Loucy (cell line): ENCODE measurements around the gene LMF1.

ENCODE experiments used
- H2AFZ ChIP-seq: fragments of 200-600 bp; sonication (generic); 2 replicates; pipeline ENCODE4 v1.6.0; 2016; ENCODE audit warnings: antibody characterized with exemption, mild to moderate bottlenecking, low read length, moderate library complexity
- H3F3A ChIP-seq: fragments of 200-600 bp; 2 replicates; pipeline ENCODE4 v1.6.0; 2016; ENCODE audit warnings: antibody characterized with exemption, low read depth, mild to moderate bottlenecking
- H3K27me3 ChIP-seq: fragments of 200-600 bp; sonication (generic); 2 replicates; pipeline ENCODE4 v1.6.1; 2014; ENCODE audit warnings: low read length, mild to moderate bottlenecking; ENCODE audit not compliant: insufficient read depth, poor library complexity, severe bottlenecking
- H3K36me3 ChIP-seq: fragments of 200-600 bp; sonication (generic); 2 replicates; pipeline ENCODE4 v1.6.1; 2016; ENCODE audit warnings: low read length; ENCODE audit not compliant: insufficient read depth
- H3K4me1 ChIP-seq: fragments of 200-600 bp; sonication (generic); 2 replicates; pipeline ENCODE4 v1.5.1; 2014; ENCODE audit warnings: low read length, mild to moderate bottlenecking; ENCODE audit not compliant: insufficient read depth, poor library complexity, severe bottlenecking
- H3K4me2 ChIP-seq: fragments of 200-600 bp; sonication (generic); 2 replicates; pipeline ENCODE4 v1.6.0; 2014; ENCODE audit warnings: antibody characterized with exemption, low read length, low read depth, mild to moderate bottlenecking; ENCODE audit not compliant: poor library complexity, severe bottlenecking
- H3K4me3 ChIP-seq: fragments of 200-600 bp; sonication (generic); 2 replicates; pipeline ENCODE4 v1.5.1; 2014; ENCODE audit warnings: low read length, mild to moderate bottlenecking, mixed read lengths; ENCODE audit not compliant: poor library complexity, severe bottlenecking
- H3K79me2 ChIP-seq: fragments of 200-600 bp; sonication (generic); 2 replicates; pipeline ENCODE4 v1.6.1; 2014; ENCODE audit warnings: low read length; ENCODE audit not compliant: insufficient read depth
- H3K9ac ChIP-seq: fragments of 200-600 bp; sonication (generic); 2 replicates; pipeline ENCODE4 v1.6.0; 2014; ENCODE audit warnings: mild to moderate bottlenecking, low read depth, low read length, moderate library complexity; ENCODE audit not compliant: poor library complexity, severe bottlenecking
- H3K9me2 ChIP-seq: fragments of 200-600 bp; sonication (generic); replicated peaks from 2 replicates; pipeline ENCODE4 v1.6.1; 2016; ENCODE audit warnings: low read depth, low read length, mixed read lengths
- H3K9me3 ChIP-seq: fragments of 200-600 bp; sonication (generic); 2 replicates; pipeline ENCODE4 v1.6.1; 2014; ENCODE audit warnings: mild to moderate bottlenecking, antibody characterized with exemption, low read length, low read depth; ENCODE audit not compliant: insufficient read depth
- H4K20me1 ChIP-seq: fragments of 200-600 bp; sonication (generic); 2 replicates; pipeline ENCODE4 v1.6.0; 2014; ENCODE audit warnings: antibody characterized with exemption, low read length, mild to moderate bottlenecking; ENCODE audit not compliant: insufficient read depth, poor library complexity, severe bottlenecking
- EZH2phosphoT487 ChIP-seq: fragments of 200-600 bp; IDR thresholded peaks from 2 replicates; pipeline ENCODE4 v1.6.1; 2018; ENCODE audit warnings: antibody characterized with exemption, mild to moderate bottlenecking, moderate library complexity, borderline replicate concordance
- TF ChIP-seq, protein P1 (sequence below): fragments of 200-600 bp; sonication (generic); conservative IDR thresholded peaks from 2 replicates; pipeline ENCODE4 v1.5.1; 2014; ENCODE audit warnings: mild to moderate bottlenecking, antibody characterized with exemption, low read length

LMF1 gene

DNA sequence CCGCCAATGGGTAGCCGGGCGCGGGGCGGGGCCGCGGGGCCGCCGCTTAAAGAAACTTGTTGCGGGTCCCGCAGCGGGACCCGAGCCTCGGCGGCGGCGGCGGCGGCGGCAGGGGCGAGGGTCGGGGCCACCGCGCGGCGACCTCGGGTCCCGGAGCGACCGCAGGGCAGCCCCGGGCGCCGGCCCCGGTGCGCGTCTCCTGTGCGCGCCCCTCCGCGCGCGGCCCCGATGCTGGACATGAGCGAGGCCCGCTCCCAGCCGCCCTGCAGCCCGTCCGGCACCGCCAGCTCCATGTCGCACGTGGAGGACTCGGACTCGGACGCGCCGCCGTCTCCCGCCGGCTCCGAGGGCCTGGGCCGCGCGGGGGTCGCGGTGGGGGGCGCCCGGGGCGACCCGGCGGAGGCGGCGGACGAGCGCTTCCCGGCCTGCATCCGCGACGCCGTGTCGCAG lies 10.9 kb upstream of the LMF1 start, which contains the start of gene SOX8:
SOX8 (plus strand) TSS at position 76 of the 450 bp plus-strand sequence; CDS start at position 229, 153 bp downstream.
- Histone ChIP-seq H3K4me3 (no peak within 1 kb of the TSS), H4K20me1 (no peaks in the 10 kb centered on the region), H3K9me2 (no peaks in the 10 kb centered on the region), H2AFZ (no peak within 1 kb of the TSS), H3K9ac (no peak within 1 kb of the TSS), H3K27me3 (no peaks in the 10 kb centered on the region), H3K79me2 (no peaks in the 10 kb centered on the region), H3K4me1 (no peaks in the 10 kb centered on the region), H3F3A (no peaks in the 10 kb centered on the region), H3K4me2 (no peak within 1 kb of the TSS), H3K36me3 (no peaks in the 10 kb centered on the region), H3K9me3 (no peaks in the 10 kb centered on the region)
- TF ChIP-seq, protein P1, sequence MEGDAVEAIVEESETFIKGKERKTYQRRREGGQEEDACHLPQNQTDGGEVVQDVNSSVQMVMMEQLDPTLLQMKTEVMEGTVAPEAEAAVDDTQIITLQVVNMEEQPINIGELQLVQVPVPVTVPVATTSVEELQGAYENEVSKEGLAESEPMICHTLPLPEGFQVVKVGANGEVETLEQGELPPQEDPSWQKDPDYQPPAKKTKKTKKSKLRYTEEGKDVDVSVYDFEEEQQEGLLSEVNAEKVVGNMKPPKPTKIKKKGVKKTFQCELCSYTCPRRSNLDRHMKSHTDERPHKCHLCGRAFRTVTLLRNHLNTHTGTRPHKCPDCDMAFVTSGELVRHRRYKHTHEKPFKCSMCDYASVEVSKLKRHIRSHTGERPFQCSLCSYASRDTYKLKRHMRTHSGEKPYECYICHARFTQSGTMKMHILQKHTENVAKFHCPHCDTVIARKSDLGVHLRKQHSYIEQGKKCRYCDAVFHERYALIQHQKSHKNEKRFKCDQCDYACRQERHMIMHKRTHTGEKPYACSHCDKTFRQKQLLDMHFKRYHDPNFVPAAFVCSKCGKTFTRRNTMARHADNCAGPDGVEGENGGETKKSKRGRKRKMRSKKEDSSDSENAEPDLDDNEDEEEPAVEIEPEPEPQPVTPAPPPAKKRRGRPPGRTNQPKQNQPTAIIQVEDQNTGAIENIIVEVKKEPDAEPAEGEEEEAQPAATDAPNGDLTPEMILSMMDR: no peak
- TF ChIP-seq EZH2phosphoT487: no peak

DNA sequence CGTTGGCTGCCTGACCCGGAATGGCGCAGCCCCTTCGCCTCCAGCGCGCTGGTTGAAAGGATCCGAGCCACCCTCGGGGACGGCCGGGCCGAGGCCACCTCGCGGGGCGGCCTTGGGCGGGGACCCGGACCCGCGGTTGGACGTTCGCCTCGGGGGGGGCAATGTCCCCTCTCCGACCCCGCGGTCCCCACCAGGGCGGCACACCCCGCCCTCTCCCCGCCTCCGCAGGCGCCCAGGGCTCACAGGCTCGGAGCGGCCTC lies 9.7 kb upstream of the LMF1 start:
- no peak overlapping the region for H3K4me2 ChIP-seq
- H3K4me1 ChIP-seq: no peaks in the 10 kb centered on the region
- H3K9me2 ChIP-seq: no peaks in the 10 kb centered on the region
- H3K9ac ChIP-seq: no peak overlapping the region
- H3K4me3 ChIP-seq: no peak overlapping the region
- H3K36me3 ChIP-seq: no peaks in the 10 kb centered on the region
- no peaks in the 10 kb centered on the region for H4K20me1 ChIP-seq
- H2AFZ ChIP-seq: no peak overlapping the region
- H3F3A ChIP-seq: no peaks in the 10 kb centered on the region
- H3K79me2 ChIP-seq: no peaks in the 10 kb centered on the region
- no peak for TF ChIP-seq EZH2phosphoT487
- TF ChIP-seq, protein P1: no peak
- no peaks in the 10 kb centered on the region for H3K27me3 ChIP-seq
- H3K9me3 ChIP-seq: no peaks in the 10 kb centered on the region

DNA sequence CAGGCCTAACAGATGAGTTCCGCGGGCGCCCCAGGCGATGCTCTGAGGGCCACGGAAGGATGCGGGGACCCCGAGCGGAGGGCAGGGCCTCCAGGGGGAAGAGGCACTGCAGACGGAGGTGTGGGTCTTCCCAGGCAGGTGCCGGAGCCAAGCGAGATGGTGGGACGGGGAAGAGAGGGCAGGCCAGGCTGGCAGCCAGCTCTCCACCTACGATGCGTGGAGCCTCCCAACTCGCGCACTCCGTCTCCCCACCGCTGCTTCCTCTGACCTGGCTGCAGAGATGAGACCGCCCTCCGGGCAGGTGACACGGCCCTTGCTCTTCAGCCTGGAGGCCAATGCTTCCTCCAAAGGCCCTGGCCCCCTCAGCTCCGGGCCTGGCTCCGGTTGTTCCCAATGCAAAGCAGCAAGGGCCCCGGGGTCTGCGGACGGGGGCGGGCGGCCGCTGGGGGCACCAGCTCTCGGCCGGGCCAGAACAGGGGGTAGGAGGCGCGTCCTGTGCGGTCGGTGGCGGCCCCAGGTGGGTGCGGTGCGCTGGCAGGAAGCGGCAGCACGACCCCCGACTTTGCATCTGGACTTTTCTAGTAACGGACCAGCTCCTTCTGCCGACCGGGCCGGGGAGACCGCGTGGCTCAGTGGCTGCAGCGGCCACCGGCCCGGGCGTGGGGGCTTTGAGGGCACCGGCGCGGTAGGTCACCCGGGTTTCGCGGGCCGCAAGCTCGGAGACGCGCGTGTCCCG lies 9.2 kb upstream of the LMF1 start:
- no peaks in the 10 kb centered on the region for H3K9me2 ChIP-seq
- no peaks in the 10 kb centered on the region for H3K36me3 ChIP-seq
- no peaks in the 10 kb centered on the region for H3K27me3 ChIP-seq
- H3K9me3 ChIP-seq: no peaks in the 10 kb centered on the region
- H3K9ac ChIP-seq: no peak overlapping the region
- H4K20me1 ChIP-seq: no peaks in the 10 kb centered on the region
- no peaks in the 10 kb centered on the region for H3F3A ChIP-seq
- H2AFZ ChIP-seq: no peak overlapping the region
- H3K4me3 ChIP-seq: no peak overlapping the region
- no peak overlapping the region for H3K4me2 ChIP-seq
- no peaks in the 10 kb centered on the region for H3K4me1 ChIP-seq
- H3K79me2 ChIP-seq: no peaks in the 10 kb centered on the region
- TF ChIP-seq EZH2phosphoT487: no peak
- TF ChIP-seq, protein P1: no peak
